DMS153 (cell line): ENCODE data around the gene FYN.
"Not testable (repeated sequence)": the region's sequence is repeated elsewhere in the genome, so short reads cannot be mapped to it uniquely, and the experiment has no call there.

Source experiments
- DNase-seq: peaks from one replicate; lab custom pipeline; 2025; lab: John Stamatoyannopoulos, UW

FYN gene

GRCh38 chr6:111789598-111789997 is 83.7 kb downstream of the FYN start:
- DNase-seq = no peak

GRCh38 chr6:111788379-111789276 is 84.6 kb downstream of the FYN start:
- no peak for DNase-seq

GRCh38 chr6:111786151-111786550 is 87.1 kb downstream of the FYN start:
- not testable (repeated sequence) for DNase-seq

- no peak for DNase-seq
Measured at GRCh38 chr6:111784433-111784832, 88.8 kb downstream of the FYN start.

- DNase-seq = no peak
Measured at GRCh38 chr6:111782887-111783466, 90.3 kb downstream of the FYN start.

GRCh38 chr6:111782192-111782809 is 91.0 kb downstream of the FYN start:
- no peak for DNase-seq

- no peak for DNase-seq
Measured at GRCh38 chr6:111781041-111781708, 92.1 kb downstream of the FYN start.

GRCh38 chr6:111780393-111780792 is 92.9 kb downstream of the FYN start:
- no peak for DNase-seq

- DNase-seq = no peak
Measured at GRCh38 chr6:111779660-111780059, 93.6 kb downstream of the FYN start.

- no peak for DNase-seq
Measured at GRCh38 chr6:111779031-111779430, 94.2 kb downstream of the FYN start.

GRCh38 chr6:111777357-111777756 is 95.9 kb downstream of the FYN start:
- no peak for DNase-seq

- DNase-seq = no peak
Measured at GRCh38 chr6:111776236-111777221, 96.7 kb downstream of the FYN start.

GRCh38 chr6:111775145-111775922 is 97.9 kb downstream of the FYN start:
- no peak for DNase-seq

GRCh38 chr6:111774346-111774703 is 98.9 kb downstream of the FYN start:
- no peak for DNase-seq

- DNase-seq = no peak
Measured at GRCh38 chr6:111773501-111774345, 99.5 kb downstream of the FYN start.

- DNase-seq = no peak
Measured at GRCh38 chr6:111772381-111772780, 100.9 kb downstream of the FYN start.

- no peak for DNase-seq
Measured at GRCh38 chr6:111771629-111772028, 101.6 kb downstream of the FYN start.

GRCh38 chr6:111771094-111771432 is 102.2 kb downstream of the FYN start:
- no peak for DNase-seq

- no peak for DNase-seq
Measured at GRCh38 chr6:111770263-111771093, 102.8 kb downstream of the FYN start.
